Stimulated activated CD8-positive, alpha-beta memory T cell treated with anti-CD3 and anti-CD28 coated beads, Interleukin-12 subunit alpha, Interleukin-12 subunit beta, amount 100 ng/mL, for 1 hour (primary cell): ENCODE data around the gene CRACR2A.

ENCODE experiments used
- DNase-seq: peaks from one replicate; pipeline ENCODE4 v3.0.0-alpha.2; 2020; ENCODE audit warnings: low read depth

The CRACR2A gene

GRCh38 chr12:3651585-3652424, 101.1 kb downstream of the CRACR2A start:
- DNase-seq: no peak

GRCh38 chr12:3647504-3647903, 105.4 kb downstream of the CRACR2A start:
- DNase-seq: no peak

- no peak for DNase-seq
These were observed 106.2 kb downstream of the CRACR2A start for GRCh38 chr12:3646561-3647241.

GRCh38 chr12:3645091-3645490, 107.8 kb downstream of the CRACR2A start:
- no peak for DNase-seq

GRCh38 chr12:3644104-3644503, 108.8 kb downstream of the CRACR2A start:
- DNase-seq: no peak

GRCh38 chr12:3641428-3642018, 111.4 kb downstream of the CRACR2A start:
- no peak for DNase-seq

- no peak for DNase-seq
These were observed 116.6 kb downstream of the CRACR2A start for GRCh38 chr12:3636328-3636727.

GRCh38 chr12:3634348-3634747, 118.6 kb downstream of the CRACR2A start:
- no peak for DNase-seq

GRCh38 chr12:3633396-3633795, 119.5 kb downstream of the CRACR2A start:
- DNase-seq: no peak

GRCh38 chr12:3632754-3633153, 120.2 kb downstream of the CRACR2A start:
- no peak for DNase-seq

- DNase-seq: no peak
These were observed 120.7 kb downstream of the CRACR2A start for GRCh38 chr12:3632256-3632655.

GRCh38 chr12:3631759-3632158, 121.2 kb downstream of the CRACR2A start:
- no peak for DNase-seq

GRCh38 chr12:3631272-3631637, 121.7 kb downstream of the CRACR2A start:
- DNase-seq: no peak

GRCh38 chr12:3630621-3631271, 122.2 kb downstream of the CRACR2A start:
- no peak for DNase-seq

GRCh38 chr12:3630111-3630510, 122.8 kb downstream of the CRACR2A start:
- no peak for DNase-seq

- DNase-seq: no peak
These were observed 123.7 kb downstream of the CRACR2A start for GRCh38 chr12:3629057-3629830.

- no peak for DNase-seq
These were observed 124.3 kb downstream of the CRACR2A start for GRCh38 chr12:3628629-3629028.

GRCh38 chr12:3627336-3627735, 125.6 kb downstream of the CRACR2A start:
- DNase-seq: no peak

GRCh38 chr12:3624273-3624672, 128.6 kb downstream of the CRACR2A start:
- DNase-seq: no peak

GRCh38 chr12:3622822-3623690, 129.9 kb downstream of the CRACR2A start:
- no peak for DNase-seq
